ENCODE measurements around the gene GATA5. TPM values are rescaled to one million over a fixed set of nuclear protein-coding genes. Genes with fewer than 3 reads are reported as not detected.

GATA5 gene
- polyA plus RNA-seq, 1 donor: 40.9 TPM

- peaks cover 62% of the 10 kb centered on the region for H3K36me3 ChIP-seq (ENCODE audit: control insufficient read depth, insufficient read depth, low read length)
- no CpG with 5 or more reads among the region's 10 CpGs for WGBS (ENCODE audit: insufficient coverage, low lambda C conversion rate)
- H3K4me1 ChIP-seq (ENCODE audit: control insufficient read depth, insufficient read depth, low read length): peaks cover 44% of the 10 kb centered on the region
- peaks cover 4% of the 10 kb centered on the region for H3K27me3 ChIP-seq (ENCODE audit: control insufficient read depth, insufficient read depth, low read length)
- DNase-seq: no peak
- H3K4me3 ChIP-seq (ENCODE audit: low read length): no peak overlapping the region
- H3K27ac ChIP-seq (ENCODE audit: low read length): no peak overlapping the region
- no peaks in the 10 kb centered on the region for H3K9me3 ChIP-seq (ENCODE audit: control insufficient read depth, low read depth, low read length)
These were observed 10.8 kb downstream of the GATA5 start for GRCh38 chr20:62464990-62465389.

- H3K27ac ChIP-seq (ENCODE audit: low read length): no peak overlapping the region
- peaks cover 38% of the 10 kb centered on the region for H3K4me1 ChIP-seq (ENCODE audit: control insufficient read depth, insufficient read depth, low read length)
- WGBS (ENCODE audit: insufficient coverage, low lambda C conversion rate): no CpG with 5 or more reads among the region's 10 CpGs
- no peaks in the 10 kb centered on the region for H3K9me3 ChIP-seq (ENCODE audit: control insufficient read depth, low read depth, low read length)
- H3K27me3 ChIP-seq (ENCODE audit: control insufficient read depth, insufficient read depth, low read length): no peaks in the 10 kb centered on the region
- no peak for DNase-seq
- peaks cover 57% of the 10 kb centered on the region for H3K36me3 ChIP-seq (ENCODE audit: control insufficient read depth, insufficient read depth, low read length)
- no peak overlapping the region for H3K4me3 ChIP-seq (ENCODE audit: low read length)
These were observed 11.4 kb downstream of the GATA5 start for GRCh38 chr20:62464425-62464770.

- peaks cover 54% of the 10 kb centered on the region for H3K36me3 ChIP-seq (ENCODE audit: control insufficient read depth, insufficient read depth, low read length)
- WGBS (ENCODE audit: insufficient coverage, low lambda C conversion rate): no CpG with 5 or more reads among the region's 25 CpGs
- no peaks in the 10 kb centered on the region for H3K9me3 ChIP-seq (ENCODE audit: control insufficient read depth, low read depth, low read length)
- peaks cover 40% of the 10 kb centered on the region for H3K4me1 ChIP-seq (ENCODE audit: control insufficient read depth, insufficient read depth, low read length)
- no peak overlapping the region for H3K27ac ChIP-seq (ENCODE audit: low read length)
- no peak overlapping the region for H3K4me3 ChIP-seq (ENCODE audit: low read length)
- no peak for DNase-seq
- no peaks in the 10 kb centered on the region for H3K27me3 ChIP-seq (ENCODE audit: control insufficient read depth, insufficient read depth, low read length)
These were observed 12.0 kb downstream of the GATA5 start for GRCh38 chr20:62463651-62464424.

- WGBS (ENCODE audit: insufficient coverage, low lambda C conversion rate): no CpG with 5 or more reads among the region's 15 CpGs
These were observed 12.7 kb downstream of the GATA5 start for GRCh38 chr20:62462976-62463592.

GRCh38 chr20:62461834-62462233 lies 14.0 kb downstream of the GATA5 start:
- Histone ChIP-seq H3K9me3 (ENCODE audit: control insufficient read depth, low read depth, low read length) (no peaks in the 10 kb centered on the region), H3K4me3 (ENCODE audit: low read length) (no peak overlapping the region), H3K27me3 (ENCODE audit: control insufficient read depth, insufficient read depth, low read length) (no peaks in the 10 kb centered on the region), H3K4me1 (ENCODE audit: control insufficient read depth, insufficient read depth, low read length) (peaks cover 43% of the 10 kb centered on the region), H3K27ac (ENCODE audit: low read length) (no peak overlapping the region), H3K36me3 (ENCODE audit: control insufficient read depth, insufficient read depth, low read length) (peaks cover 40% of the 10 kb centered on the region)
- WGBS (ENCODE audit: insufficient coverage, low lambda C conversion rate): no CpG with 5 or more reads among the region's 13 CpGs
- DNase-seq: no peak

More at GRCh38 chr20:62462976-62463592, 12.7 kb downstream of the GATA5 start:
- H3K4me3 ChIP-seq (ENCODE audit: low read length): no peak overlapping the region
- H3K4me1 ChIP-seq (ENCODE audit: control insufficient read depth, insufficient read depth, low read length): peaks cover 40% of the 10 kb centered on the region
- H3K36me3 ChIP-seq (ENCODE audit: control insufficient read depth, insufficient read depth, low read length): peaks cover 47% of the 10 kb centered on the region
- H3K27ac ChIP-seq (ENCODE audit: low read length): no peak overlapping the region
- DNase-seq: no peak
- no peaks in the 10 kb centered on the region for H3K27me3 ChIP-seq (ENCODE audit: control insufficient read depth, insufficient read depth, low read length)
- no peaks in the 10 kb centered on the region for H3K9me3 ChIP-seq (ENCODE audit: control insufficient read depth, low read depth, low read length)

- no peaks in the 10 kb centered on the region for H3K9me3 ChIP-seq (ENCODE audit: control insufficient read depth, low read depth, low read length)
- peaks cover 33% of the 10 kb centered on the region for H3K36me3 ChIP-seq (ENCODE audit: control insufficient read depth, insufficient read depth, low read length)
- no peak overlapping the region for H3K4me3 ChIP-seq (ENCODE audit: low read length)
- H3K27me3 ChIP-seq (ENCODE audit: control insufficient read depth, insufficient read depth, low read length): no peaks in the 10 kb centered on the region
- H3K27ac ChIP-seq (ENCODE audit: low read length): no peak overlapping the region
- peaks cover 43% of the 10 kb centered on the region for H3K4me1 ChIP-seq (ENCODE audit: control insufficient read depth, insufficient read depth, low read length)
- DNase-seq: peak in 1 of 2 donors; percentile 60
- no CpG with 5 or more reads among the region's 10 CpGs for WGBS (ENCODE audit: insufficient coverage, low lambda C conversion rate)
These were observed 14.6 kb downstream of the GATA5 start for GRCh38 chr20:62461157-62461556.

GRCh38 chr20:62460678-62461077 lies 15.1 kb downstream of the GATA5 start:
- peaks cover 2% of the 10 kb centered on the region for H3K9me3 ChIP-seq (ENCODE audit: control insufficient read depth, low read depth, low read length)
- no peak overlapping the region for H3K27ac ChIP-seq (ENCODE audit: low read length)
- peaks cover 43% of the 10 kb centered on the region for H3K4me1 ChIP-seq (ENCODE audit: control insufficient read depth, insufficient read depth, low read length)
- DNase-seq: no peak
- H3K4me3 ChIP-seq (ENCODE audit: low read length): no peak overlapping the region
- peaks cover 28% of the 10 kb centered on the region for H3K36me3 ChIP-seq (ENCODE audit: control insufficient read depth, insufficient read depth, low read length)
- H3K27me3 ChIP-seq (ENCODE audit: control insufficient read depth, insufficient read depth, low read length): no peaks in the 10 kb centered on the region
- no CpG with 5 or more reads among the region's 15 CpGs for WGBS (ENCODE audit: insufficient coverage, low lambda C conversion rate)

GRCh38 chr20:62459488-62459887 lies 16.3 kb downstream of the GATA5 start:
- WGBS (ENCODE audit: insufficient coverage, low lambda C conversion rate): no CpG with 5 or more reads among the region's 14 CpGs
- H3K4me3 ChIP-seq (ENCODE audit: low read length): no peak overlapping the region
- peaks cover 18% of the 10 kb centered on the region for H3K36me3 ChIP-seq (ENCODE audit: control insufficient read depth, insufficient read depth, low read length)
- no peaks in the 10 kb centered on the region for H3K27me3 ChIP-seq (ENCODE audit: control insufficient read depth, insufficient read depth, low read length)
- DNase-seq: no peak
- peaks cover 41% of the 10 kb centered on the region for H3K4me1 ChIP-seq (ENCODE audit: control insufficient read depth, insufficient read depth, low read length)
- H3K9me3 ChIP-seq (ENCODE audit: control insufficient read depth, low read depth, low read length): peaks cover 2% of the 10 kb centered on the region
- no peak overlapping the region for H3K27ac ChIP-seq (ENCODE audit: low read length)

GRCh38 chr20:62458275-62459251 lies 17.2 kb downstream of the GATA5 start:
- Histone ChIP-seq H3K4me3 (ENCODE audit: low read length) (no peak overlapping the region), H3K27me3 (ENCODE audit: control insufficient read depth, insufficient read depth, low read length) (no peaks in the 10 kb centered on the region), H3K4me1 (ENCODE audit: control insufficient read depth, insufficient read depth, low read length) (peaks cover 42% of the 10 kb centered on the region), H3K36me3 (ENCODE audit: control insufficient read depth, insufficient read depth, low read length) (peaks cover 8% of the 10 kb centered on the region), H3K27ac (ENCODE audit: low read length) (no peak overlapping the region), H3K9me3 (ENCODE audit: control insufficient read depth, low read depth, low read length) (peaks cover 2% of the 10 kb centered on the region)
- DNase-seq: peak in 1 of 2 donors; percentile 54
- WGBS (ENCODE audit: insufficient coverage, low lambda C conversion rate): no CpG with 5 or more reads among the region's 41 CpGs

- no peak for DNase-seq
- Histone ChIP-seq H3K4me1 (ENCODE audit: control insufficient read depth, insufficient read depth, low read length) (peaks cover 47% of the 10 kb centered on the region), H3K9me3 (ENCODE audit: control insufficient read depth, low read depth, low read length) (peaks cover 2% of the 10 kb centered on the region), H3K4me3 (ENCODE audit: low read length) (no peak overlapping the region), H3K27me3 (ENCODE audit: control insufficient read depth, insufficient read depth, low read length) (no peaks in the 10 kb centered on the region), H3K36me3 (ENCODE audit: control insufficient read depth, insufficient read depth, low read length) (peaks cover under 1% of the 10 kb centered on the region), H3K27ac (ENCODE audit: low read length) (no peak overlapping the region)
- no CpG with 5 or more reads among the region's 20 CpGs for WGBS (ENCODE audit: insufficient coverage, low lambda C conversion rate)
These were observed 18.0 kb downstream of the GATA5 start for GRCh38 chr20:62457831-62458230.

Data from large intestine (tissue), 3 donors.